Raji (cell line): ENCODE measurements around the gene SYDE2.

Experiments used
- POLR2A ChIP-seq: IDR thresholded peaks from 2 replicates; pipeline ENCODE4 v1.6.1; 2011; ENCODE audit warnings: low read depth, low read length, control low read depth; ENCODE audit not compliant: insufficient read depth

Gene SYDE2, protein sequence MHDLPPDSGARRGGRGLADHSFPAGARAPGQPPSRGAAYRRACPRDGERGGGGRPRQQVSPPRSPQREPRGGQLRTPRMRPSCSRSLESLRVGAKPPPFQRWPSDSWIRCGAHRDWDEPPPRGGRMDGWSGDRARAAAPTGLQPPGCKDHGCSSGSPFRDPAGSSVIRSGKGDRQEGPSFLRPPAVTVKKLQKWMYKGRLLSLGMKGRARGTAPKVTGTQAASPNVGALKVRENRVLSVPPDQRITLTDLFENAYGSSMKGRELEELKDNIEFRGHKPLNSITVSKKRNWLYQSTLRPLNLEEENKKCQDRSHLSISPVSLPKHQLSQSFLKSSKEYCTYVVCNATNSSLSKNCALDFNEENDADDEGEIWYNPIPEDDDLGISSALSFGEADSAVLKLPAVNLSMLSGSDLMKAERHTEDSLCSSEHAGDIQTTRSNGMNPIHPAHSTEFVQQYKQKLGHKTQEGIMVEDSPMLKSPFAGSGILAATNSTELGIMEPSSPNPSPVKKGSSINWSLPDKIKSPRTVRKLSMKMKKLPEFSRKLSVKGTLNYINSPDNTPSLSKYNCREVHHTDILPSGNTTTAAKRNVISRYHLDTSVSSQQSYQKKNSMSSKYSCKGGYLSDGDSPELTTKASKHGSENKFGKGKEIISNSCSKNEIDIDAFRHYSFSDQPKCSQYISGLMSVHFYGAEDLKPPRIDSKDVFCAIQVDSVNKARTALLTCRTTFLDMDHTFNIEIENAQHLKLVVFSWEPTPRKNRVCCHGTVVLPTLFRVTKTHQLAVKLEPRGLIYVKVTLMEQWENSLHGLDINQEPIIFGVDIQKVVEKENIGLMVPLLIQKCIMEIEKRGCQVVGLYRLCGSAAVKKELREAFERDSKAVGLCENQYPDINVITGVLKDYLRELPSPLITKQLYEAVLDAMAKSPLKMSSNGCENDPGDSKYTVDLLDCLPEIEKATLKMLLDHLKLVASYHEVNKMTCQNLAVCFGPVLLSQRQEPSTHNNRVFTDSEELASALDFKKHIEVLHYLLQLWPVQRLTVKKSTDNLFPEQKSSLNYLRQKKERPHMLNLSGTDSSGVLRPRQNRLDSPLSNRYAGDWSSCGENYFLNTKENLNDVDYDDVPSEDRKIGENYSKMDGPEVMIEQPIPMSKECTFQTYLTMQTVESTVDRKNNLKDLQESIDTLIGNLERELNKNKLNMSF

DNA sequence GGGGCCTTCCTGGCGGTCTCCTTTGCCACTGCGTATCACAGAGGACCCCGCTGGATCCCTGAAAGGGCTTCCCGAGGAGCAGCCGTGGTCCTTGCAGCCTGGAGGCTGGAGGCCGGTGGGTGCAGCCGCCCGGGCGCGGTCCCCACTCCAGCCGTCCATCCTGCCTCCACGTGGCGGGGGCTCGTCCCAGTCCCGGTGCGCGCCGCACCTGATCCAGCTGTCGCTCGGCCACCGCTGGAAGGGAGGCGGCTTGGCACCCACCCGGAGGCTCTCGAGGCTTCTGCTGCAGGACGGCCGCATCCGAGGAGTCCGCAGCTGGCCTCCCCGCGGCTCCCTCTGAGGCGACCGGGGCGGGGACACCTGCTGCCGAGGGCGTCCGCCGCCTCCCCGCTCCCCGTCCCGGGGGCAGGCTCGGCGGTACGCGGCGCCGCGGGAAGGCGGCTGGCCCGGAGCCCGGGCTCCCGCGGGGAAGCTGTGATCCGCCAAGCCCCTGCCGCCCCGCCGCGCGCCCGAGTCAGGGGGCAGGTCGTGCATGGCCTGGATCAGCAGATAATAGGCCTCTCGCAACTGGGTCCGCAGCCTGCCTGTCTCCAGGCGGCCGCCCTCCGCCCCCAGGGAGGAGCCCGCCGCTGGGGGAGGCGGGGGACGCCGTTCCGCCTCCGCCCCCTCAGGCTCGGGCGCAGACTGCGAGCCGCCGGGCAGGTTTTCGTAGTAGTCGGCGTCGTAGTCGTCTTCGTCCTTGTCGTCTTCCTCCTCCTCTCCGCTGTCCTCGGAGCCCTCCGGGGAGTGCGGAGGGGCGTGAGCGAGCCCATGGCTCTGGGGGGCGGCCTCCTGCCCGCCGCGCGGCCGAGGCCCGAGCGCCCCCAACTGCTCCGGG lies at the start of gene SYDE2:
SYDE2 (minus strand) TSS at position 554 of the 877 bp plus-strand sequence; CDS start at position 534, 20 bp downstream.
- no peak for TF ChIP-seq POLR2A

DNA sequence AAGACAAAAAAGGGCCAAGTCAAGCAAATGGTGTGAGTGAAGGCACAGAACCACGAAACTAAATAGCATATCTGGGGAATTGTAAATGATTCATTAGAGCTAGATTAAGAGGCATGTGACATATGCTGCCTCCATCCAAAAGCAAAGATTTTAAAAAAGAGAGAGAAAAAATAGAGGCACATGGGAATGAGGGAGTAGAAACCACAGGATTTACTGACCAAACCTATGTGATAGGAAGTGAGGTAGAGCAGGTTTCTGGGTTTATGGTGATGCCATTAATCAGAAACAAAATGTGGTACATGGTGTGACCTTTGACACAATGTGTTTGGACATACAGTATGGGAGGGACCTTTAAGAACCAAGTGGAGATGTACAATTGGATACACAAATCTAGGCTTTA lies 45.1 kb upstream of the SYDE2 start:
- no peak for TF ChIP-seq POLR2A

DNA sequence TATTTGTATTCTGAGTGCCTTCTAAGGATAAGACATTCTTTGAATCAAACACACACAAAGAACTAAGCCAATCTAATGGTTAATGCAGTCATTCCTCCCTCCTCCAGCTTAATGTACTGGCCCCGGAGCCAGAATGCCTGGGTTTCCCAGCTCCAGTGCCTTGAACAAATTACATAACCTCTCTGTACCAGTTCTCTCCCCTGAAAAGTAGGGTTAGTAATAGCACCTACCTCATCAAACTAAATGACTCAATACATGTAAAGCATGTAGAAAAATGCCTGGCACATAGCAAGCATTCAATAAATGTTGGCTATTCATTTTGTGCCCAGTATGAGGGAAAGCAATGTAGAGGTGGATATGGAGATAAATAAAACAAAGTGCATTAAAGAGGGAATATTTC lies 44.6 kb upstream of the SYDE2 start:
- no peak for TF ChIP-seq POLR2A

DNA sequence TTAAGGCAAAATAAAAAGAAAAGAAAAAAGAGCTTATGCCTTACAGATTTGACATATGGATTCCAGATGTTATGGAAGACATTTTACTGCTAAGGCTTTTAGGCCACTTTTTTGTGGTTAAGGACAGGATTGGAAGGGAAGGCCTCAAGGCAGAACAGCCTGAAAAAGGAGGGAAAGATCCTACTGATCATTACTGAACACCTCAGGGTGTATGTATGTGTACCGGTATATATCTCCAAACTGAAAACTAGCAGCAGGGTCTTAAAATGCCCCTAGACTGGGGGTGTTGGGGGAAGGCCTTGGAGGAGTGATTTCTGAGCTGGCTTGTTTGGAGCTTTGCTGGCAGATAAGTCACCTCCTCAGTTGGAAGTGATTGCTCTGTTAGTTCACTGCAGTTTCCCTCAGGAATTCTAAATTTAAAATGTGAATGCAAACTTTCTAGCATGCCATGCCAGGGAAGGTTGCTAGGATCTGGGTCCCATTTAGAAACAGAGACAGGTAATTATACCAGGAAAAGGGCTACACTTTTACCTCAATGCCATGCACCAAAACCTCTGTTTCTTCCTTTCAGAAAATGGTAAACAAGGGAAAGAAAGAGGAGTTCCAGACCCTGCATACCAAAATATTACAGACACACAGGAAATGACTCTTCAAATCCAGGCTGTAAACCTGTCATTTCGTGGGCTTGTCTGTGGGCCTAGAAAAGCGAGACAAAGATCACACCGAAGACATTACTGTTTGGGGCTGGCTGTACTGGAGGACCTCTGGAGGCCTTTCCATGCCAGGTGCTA lies 43.6 kb upstream of the SYDE2 start:
- no peak for TF ChIP-seq POLR2A

DNA sequence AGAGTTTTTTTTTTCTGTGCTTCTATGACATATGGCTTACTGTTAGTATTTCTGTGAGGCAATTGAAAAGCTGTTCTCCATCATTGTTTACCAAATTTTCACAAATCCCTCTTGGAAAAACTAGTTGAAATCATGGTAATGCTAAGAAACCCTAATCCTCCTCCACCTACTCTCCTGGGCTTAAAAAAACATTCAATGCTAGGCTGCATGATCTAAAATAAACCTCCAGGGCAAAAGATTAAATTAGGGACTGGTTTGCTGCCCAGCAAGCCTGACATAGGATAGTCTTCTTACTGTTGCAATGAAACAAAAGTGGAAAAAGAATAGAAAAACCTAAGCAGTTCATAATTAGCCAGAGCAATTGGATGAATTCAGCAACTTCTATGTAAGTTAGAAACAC lies 42.6 kb upstream of the SYDE2 start:
- TF ChIP-seq POLR2A = no peak

DNA sequence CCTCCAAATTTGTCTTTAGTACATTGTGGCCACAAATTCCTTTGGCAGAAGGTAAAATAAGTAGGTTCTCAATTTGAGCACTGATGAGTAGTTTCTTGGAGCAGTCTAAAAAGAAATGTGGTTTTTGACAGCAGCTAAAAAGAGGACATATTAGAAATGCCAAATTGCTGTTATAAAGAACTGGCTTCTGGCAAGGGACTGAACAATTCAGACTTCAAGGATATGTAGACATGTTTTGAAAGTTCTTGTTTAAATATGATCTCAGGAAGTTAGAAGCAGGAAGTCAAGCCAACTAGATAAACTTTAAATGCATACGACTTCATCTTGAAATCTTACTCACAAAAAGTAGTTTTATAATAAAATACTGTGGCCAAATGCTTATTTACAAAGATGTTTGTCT lies 39.8 kb upstream of the SYDE2 start:
- TF ChIP-seq POLR2A = no peak

DNA sequence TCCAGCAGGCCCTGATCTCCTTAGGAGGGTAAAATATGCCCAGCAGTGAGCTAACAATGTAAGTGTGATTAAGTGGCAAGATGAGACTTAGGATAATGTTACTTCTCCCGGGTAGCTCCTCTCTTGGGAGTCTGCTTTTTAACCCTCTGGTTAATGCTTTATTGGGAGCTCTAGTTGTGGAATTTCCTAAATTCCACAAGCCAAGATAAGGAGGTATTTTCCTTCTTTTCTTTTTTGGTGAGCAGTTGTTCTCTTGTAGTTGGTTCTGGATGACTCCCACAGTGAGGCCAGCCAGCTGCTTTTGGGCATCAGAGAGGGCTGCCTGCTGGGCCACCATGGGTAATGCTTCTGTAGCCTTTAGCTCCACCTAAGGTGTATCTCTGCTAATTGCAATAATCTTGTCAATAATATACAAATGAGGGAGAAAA lies 39.4 kb upstream of the SYDE2 start:
- TF ChIP-seq POLR2A = no peak

DNA sequence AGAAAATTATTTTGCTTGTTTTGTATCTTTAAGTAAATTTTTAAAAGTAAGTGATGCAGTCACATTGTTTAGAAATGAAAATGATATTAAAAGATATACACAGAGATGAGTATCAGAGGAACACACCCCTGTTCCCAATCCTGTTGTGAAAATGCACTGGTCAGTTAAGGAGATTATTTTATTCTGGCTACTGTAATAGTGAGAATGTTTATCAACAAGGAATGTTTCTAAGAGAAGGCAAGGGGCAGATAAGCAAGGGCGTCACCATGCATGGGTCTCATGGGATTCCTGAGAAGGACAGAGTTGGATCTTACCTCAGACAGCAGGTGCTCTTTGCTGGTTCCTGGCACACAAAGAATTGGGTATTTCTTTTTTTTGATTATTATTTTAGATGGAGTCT lies 36.8 kb upstream of the SYDE2 start:
- no peak for TF ChIP-seq POLR2A

DNA sequence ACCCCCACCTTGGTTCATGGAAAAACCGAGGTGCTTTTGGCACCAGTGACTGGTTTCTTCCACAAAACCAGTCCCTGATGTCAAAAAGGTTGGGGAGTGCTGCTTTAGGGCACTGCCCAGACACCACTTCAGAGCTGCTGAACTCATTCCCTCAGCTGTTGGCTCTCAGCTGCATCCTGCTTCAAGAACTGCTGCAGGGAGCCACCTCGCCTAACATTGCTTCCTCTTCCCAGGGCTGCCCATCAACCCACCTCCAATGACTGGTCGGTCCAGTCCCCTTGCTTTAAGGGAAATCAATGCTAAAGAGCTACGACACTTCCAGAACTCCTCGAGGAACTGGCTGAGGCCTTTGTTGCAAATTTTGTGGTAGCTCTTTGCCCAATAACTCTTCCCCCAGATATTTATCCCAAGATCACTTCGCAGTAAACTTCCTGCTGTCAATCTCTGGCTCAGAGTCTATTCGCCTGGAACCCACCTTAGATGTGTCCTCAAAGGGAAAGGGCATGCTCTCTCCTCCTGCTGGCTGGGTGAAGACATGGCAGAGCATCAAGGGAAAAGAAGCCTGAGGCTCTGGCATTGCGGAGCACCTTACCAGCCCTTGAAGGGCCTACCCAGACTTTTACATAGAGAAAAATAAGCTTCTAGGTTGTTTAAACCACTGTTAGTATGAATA lies 29.6 kb upstream of the SYDE2 start:
- TF ChIP-seq POLR2A = no peak

DNA sequence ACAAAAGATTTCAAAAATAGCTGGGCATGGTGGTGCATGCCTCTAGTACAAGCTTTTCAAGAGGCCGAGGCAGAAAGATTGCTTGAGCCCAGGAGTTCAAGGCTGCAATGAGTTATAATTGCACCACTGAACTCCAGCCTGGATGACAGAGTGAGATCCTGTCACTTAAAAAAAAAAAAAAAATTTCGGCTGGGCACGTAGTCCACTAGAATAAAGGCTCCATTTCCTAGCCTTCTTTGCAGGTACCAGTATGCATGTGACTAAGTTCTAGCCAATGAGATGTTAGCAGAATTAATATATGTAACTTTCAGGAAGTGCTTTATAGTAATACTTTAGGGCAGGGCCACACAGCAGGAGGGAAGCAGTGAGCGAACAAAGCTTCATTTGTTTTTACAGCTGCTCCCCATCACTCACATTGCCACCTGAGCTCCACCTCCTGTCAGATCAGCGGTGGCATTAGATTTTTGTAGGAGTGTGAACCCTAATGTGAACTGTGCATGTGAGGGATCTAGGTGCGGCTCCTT lies 28.8 kb upstream of the SYDE2 start:
- no peak for TF ChIP-seq POLR2A

DNA sequence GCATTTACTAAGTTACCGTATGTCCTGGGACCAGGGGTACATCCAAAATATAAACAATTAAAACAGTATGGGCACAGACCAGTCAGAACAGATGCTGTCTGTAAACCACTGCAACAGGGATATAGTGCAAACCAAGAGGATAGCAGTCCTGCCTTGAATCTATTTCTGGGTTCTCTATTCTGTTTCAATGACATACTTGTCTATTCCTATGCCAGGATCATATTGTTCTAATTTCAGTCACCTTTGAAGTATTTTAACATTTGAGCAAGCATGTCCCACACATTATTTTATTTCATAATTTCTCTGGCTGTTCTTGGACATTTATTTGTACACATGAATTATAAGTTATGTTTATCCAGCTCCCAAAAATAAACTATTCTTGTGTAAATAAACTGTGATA lies 28.2 kb upstream of the SYDE2 start:
- no peak for TF ChIP-seq POLR2A

DNA sequence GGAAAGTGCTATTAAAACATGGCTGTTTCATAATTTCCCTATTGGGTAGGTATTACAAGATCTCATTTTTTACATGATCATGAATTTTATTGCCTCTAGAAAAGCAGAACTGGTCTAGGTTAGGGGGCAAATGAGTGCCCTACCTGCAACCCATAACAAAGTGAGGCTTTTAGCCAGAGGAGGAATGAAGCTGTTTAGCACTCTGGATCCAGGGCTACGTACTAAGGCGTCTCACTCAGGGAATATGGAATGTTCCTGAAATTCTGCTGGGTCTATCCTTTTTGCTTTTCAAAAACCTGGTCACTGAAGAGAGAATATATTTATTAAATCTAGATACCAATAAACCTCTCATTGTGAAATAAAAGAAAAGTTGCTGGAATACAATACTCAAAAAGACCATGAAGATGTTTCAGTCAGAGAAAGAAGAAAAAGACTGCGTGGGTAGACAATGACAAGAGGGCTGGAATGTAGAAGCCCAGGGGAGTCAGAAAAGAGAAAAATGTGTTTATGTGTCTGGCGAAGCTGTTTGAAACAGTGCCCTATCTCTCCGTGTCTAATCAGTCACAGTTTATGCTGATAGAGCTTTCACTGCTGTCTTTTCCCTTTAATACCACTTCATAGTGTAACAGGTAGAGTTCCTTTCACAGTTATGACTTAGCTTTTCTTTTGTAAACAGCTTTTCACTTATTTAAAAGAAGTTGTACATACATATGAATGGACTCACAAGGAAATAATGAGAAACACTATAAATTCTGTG lies 25.0 kb upstream of the SYDE2 start:
- TF ChIP-seq POLR2A = no peak
